Neuronal stem cell (in vitro differentiated cells): ENCODE data around the gene TRAPPC1.

Experiments
- DNase-seq: peaks from one replicate; pipeline ENCODE4 v3.0.0-alpha.2; 2013; ENCODE audit warnings: low spot score
- H2AFZ ChIP-seq: one replicate; pipeline ENCODE4 v1.6.1; 2013; ENCODE audit warnings: mild to moderate bottlenecking, low read length, inconsistent platforms
- H2AK5ac ChIP-seq: 2 replicates; pipeline ENCODE4 v1.6.1; 2013; ENCODE audit warnings: low read depth, mild to moderate bottlenecking, inconsistent platforms, low read length, moderate library complexity, mixed read lengths
- H2BK120ac ChIP-seq: 2 replicates; pipeline ENCODE4 v1.6.1; 2013; ENCODE audit warnings: low read depth, mild to moderate bottlenecking, inconsistent platforms, low read length, moderate library complexity, mixed read lengths
- H2BK12ac ChIP-seq: one replicate; pipeline ENCODE4 v1.6.1; 2013; ENCODE audit warnings: low read length, inconsistent platforms
- H2BK15ac ChIP-seq: 2 replicates; pipeline ENCODE4 v1.6.1; 2013; ENCODE audit warnings: mild to moderate bottlenecking, low read length, inconsistent platforms, mixed read lengths
- H2BK5ac ChIP-seq: one replicate; pipeline ENCODE4 v1.6.1; 2013; ENCODE audit warnings: inconsistent platforms, mild to moderate bottlenecking, low read length, moderate library complexity
- H3K14ac ChIP-seq: one replicate; pipeline ENCODE4 v1.6.1; 2013; ENCODE audit warnings: low read length, inconsistent platforms
- H3K18ac ChIP-seq: 2 replicates; pipeline ENCODE4 v1.6.1; 2013; ENCODE audit warnings: low read length, inconsistent platforms
- H3K23ac ChIP-seq: 2 replicates; pipeline ENCODE4 v1.6.1; 2013; ENCODE audit warnings: low read depth, mild to moderate bottlenecking, mixed read lengths, low read length, inconsistent platforms; ENCODE audit not compliant: poor library complexity
- H3K27ac ChIP-seq: replicated peaks from 3 replicates; pipeline ENCODE4 v1.5.1; 2013; ENCODE audit warnings: low read length, inconsistent platforms
- H3K27me3 ChIP-seq, 3 experiments: 2 replicates each; pipeline ENCODE4 v1.6.1; 2013; ENCODE audit warnings: low read length in 3 of 3, mild to moderate bottlenecking in 2 of 3, inconsistent platforms in 1 of 3, low read depth in 1 of 3, mixed read lengths in 1 of 3, moderate library complexity in 1 of 3; ENCODE audit not compliant: control insufficient read depth in 3 of 3, insufficient read depth in 3 of 3
- H3K36me3 ChIP-seq, 2 donors: replicated peaks in 1 of 2; 2 replicates each; pipeline ENCODE4 v1.6.1; 2013; ENCODE audit warnings: low read length in 2 of 2; ENCODE audit not compliant: control insufficient read depth in 2 of 2, insufficient read depth in 2 of 2
- H3K4ac ChIP-seq: 2 replicates; pipeline ENCODE4 v1.6.1; 2013; ENCODE audit warnings: inconsistent platforms, mild to moderate bottlenecking, low read length, moderate library complexity
- H3K4me1 ChIP-seq, 2 donors: 1 replicate in 1 of 2; 2 replicates in 1 of 2; pipeline ENCODE4 v1.6.1; 2013; ENCODE audit warnings: low read length in 2 of 2, low read depth in 1 of 2; ENCODE audit not compliant: control insufficient read depth in 2 of 2, insufficient read depth in 1 of 2
- H3K4me2 ChIP-seq: one replicate; pipeline ENCODE4 v1.6.1; 2013; ENCODE audit warnings: mild to moderate bottlenecking, low read length, inconsistent platforms; ENCODE audit not compliant: insufficient read depth, poor library complexity, severe bottlenecking
- H3K4me3 ChIP-seq, 2 donors: 2 replicates each; pipeline ENCODE4 v1.5.1; 2013; ENCODE audit warnings: low read length in 2 of 2, mild to moderate bottlenecking in 2 of 2, inconsistent platforms in 1 of 2, moderate library complexity in 1 of 2
- H3K79me1 ChIP-seq: one replicate; pipeline ENCODE4 v1.6.1; 2013; ENCODE audit warnings: low read depth, mild to moderate bottlenecking, inconsistent platforms, low read length, moderate library complexity
- H3K9ac ChIP-seq: one replicate; pipeline ENCODE4 v1.6.1; 2013; ENCODE audit warnings: mild to moderate bottlenecking, low read depth, low read length, inconsistent platforms; ENCODE audit not compliant: poor library complexity
- H3K9me3 ChIP-seq, 2 donors: replicated peaks in 1 of 2; 2 replicates each; pipeline versions ENCODE3 to v1.6.1; 2013; ENCODE audit warnings: low read length in 2 of 2, mild to moderate bottlenecking in 2 of 2, inconsistent platforms in 1 of 2, low read depth in 1 of 2, mixed read lengths in 1 of 2, moderate library complexity in 1 of 2; ENCODE audit not compliant: control insufficient read depth in 2 of 2, insufficient read depth in 1 of 2
- H4K8ac ChIP-seq: one replicate; pipeline ENCODE4 v1.6.1; 2013; ENCODE audit warnings: low read depth, mild to moderate bottlenecking, inconsistent platforms, low read length, moderate library complexity
- H4K91ac ChIP-seq: one replicate; pipeline ENCODE4 v1.6.1; 2013; ENCODE audit warnings: low read length, low read depth, mild to moderate bottlenecking, inconsistent platforms; ENCODE audit not compliant: poor library complexity
- WGBS, 2 donors: extraction: QIAGEN DNeasy Blood & Tissue Kit; methylation state at CpG; one replicate each; pipeline ENCODE4 v1.1.7; 2013; ENCODE audit warnings: missing lambda C conversion rate in 2 of 2, mixed read lengths in 1 of 2; ENCODE audit not compliant: insufficient read length in 2 of 2, insufficient replicate concordance in 1 of 2; ENCODE audit errors: extremely low coverage in 2 of 2; 5-methylcytosine and 5-hydroxymethylcytosine counted together

TRAPPC1 gene

GRCh38 chr17:7972131-7972785, 40.5 kb upstream of the TRAPPC1 start:
- no peak overlapping the region for H2BK15ac ChIP-seq
- no peaks in the 10 kb centered on the region for H3K36me3 ChIP-seq
- no peak overlapping the region for H3K18ac ChIP-seq
- H3K9ac ChIP-seq, result no peak overlapping the region
- no peak overlapping the region for H3K4me3 ChIP-seq
- H3K4me2 ChIP-seq, result no peak overlapping the region
- no peak overlapping the region for H2AK5ac ChIP-seq
- H2BK5ac ChIP-seq, result no peak overlapping the region
- WGBS, 2 donors, result no CpG with 5 or more reads among the region's 8 CpGs
- H3K27ac ChIP-seq, result no peak overlapping the region
- H2BK12ac ChIP-seq, result no peak overlapping the region
- H3K27me3 ChIP-seq, result peaks cover 0 to 2% (median 0%) of the 10 kb centered on the region in 3 experiments
- no peaks in the 10 kb centered on the region for H3K79me1 ChIP-seq
- H2AFZ ChIP-seq, result no peak overlapping the region
- no peak overlapping the region for H2BK120ac ChIP-seq
- no peak overlapping the region for H3K14ac ChIP-seq
- no peaks in the 10 kb centered on the region for H3K4me1 ChIP-seq
- H3K23ac ChIP-seq, result no peak overlapping the region
- DNase-seq, result no peak
- H3K4ac ChIP-seq, result no peak overlapping the region
- peaks cover 0 to 13% of the 10 kb centered on the region in 2 donors for H3K9me3 ChIP-seq
- H4K91ac ChIP-seq, result no peak overlapping the region
- no peak overlapping the region for H4K8ac ChIP-seq

DNA sequence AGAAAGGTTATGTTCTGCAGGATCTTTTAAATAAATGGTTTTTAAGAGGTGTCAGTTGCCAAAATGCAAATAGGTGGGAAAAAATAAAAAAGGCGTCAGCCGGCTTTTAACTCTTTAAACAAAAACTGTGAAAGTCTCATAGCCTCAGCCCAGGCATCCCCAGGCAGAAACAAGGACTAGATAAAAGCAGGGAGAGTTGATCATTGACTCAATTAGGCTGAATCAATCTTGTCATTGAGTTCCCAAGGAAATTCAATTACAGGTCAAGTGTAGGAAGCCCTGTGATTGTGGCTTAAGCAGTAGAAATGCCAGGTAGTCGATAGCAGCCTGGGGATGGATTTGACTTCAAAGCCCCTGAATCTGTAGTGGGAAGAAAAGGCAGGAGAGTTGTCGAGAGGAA, 39.9 kb upstream of the TRAPPC1 start:
- Histone ChIP-seq H3K14ac (no peak overlapping the region), H3K27ac (no peak overlapping the region), H4K91ac (no peak overlapping the region), H2BK12ac (no peak overlapping the region), H3K4me2 (no peak overlapping the region), H4K8ac (no peak overlapping the region), H3K27me3 (peaks cover 0 to 2% (median 0%) of the 10 kb centered on the region in 3 experiments), H3K18ac (no peak overlapping the region), H3K79me1 (no peaks in the 10 kb centered on the region), H3K23ac (no peak overlapping the region), H3K4ac (no peak overlapping the region), H2BK5ac (no peak overlapping the region), H3K4me3 (no peak overlapping the region), H2AFZ (no peak overlapping the region), H2BK15ac (no peak overlapping the region), H3K9me3 (peaks cover 0 to 13% of the 10 kb centered on the region in 2 donors), H2AK5ac (no peak overlapping the region), H2BK120ac (no peak overlapping the region), H3K4me1 (no peaks in the 10 kb centered on the region), H3K36me3 (no peaks in the 10 kb centered on the region), H3K9ac (no peak overlapping the region)
- no CpG with 5 or more reads among the region's 4 CpGs for WGBS, 2 donors
- DNase-seq, result no peak

GRCh38 chr17:7969433-7969832, 37.7 kb upstream of the TRAPPC1 start:
- Histone ChIP-seq H3K27me3 (peaks cover 0 to 2% (median 0%) of the 10 kb centered on the region in 3 experiments), H3K4me3 (no peak overlapping the region), H2BK120ac (no peak overlapping the region), H3K4me1 (no peaks in the 10 kb centered on the region), H2AK5ac (no peak overlapping the region), H3K27ac (no peak overlapping the region), H3K9ac (no peak overlapping the region), H3K18ac (no peak overlapping the region), H4K91ac (no peak overlapping the region), H3K36me3 (no peaks in the 10 kb centered on the region), H3K9me3 (peaks cover 0 to under 1% of the 10 kb centered on the region in 2 donors), H2BK5ac (no peak overlapping the region), H2AFZ (no peak overlapping the region), H3K4me2 (no peak overlapping the region), H3K23ac (no peak overlapping the region), H3K4ac (no peak overlapping the region), H2BK12ac (no peak overlapping the region), H4K8ac (no peak overlapping the region), H3K79me1 (no peaks in the 10 kb centered on the region), H2BK15ac (no peak overlapping the region), H3K14ac (no peak overlapping the region)
- no peak for DNase-seq
- no CpG with 5 or more reads among the region's 6 CpGs for WGBS, 2 donors

- Histone ChIP-seq H4K8ac (no peak overlapping the region), H3K4me3 (no peak overlapping the region), H2BK120ac (no peak overlapping the region), H2AFZ (no peak overlapping the region), H3K4me1 (no peaks in the 10 kb centered on the region), H2BK12ac (no peak overlapping the region), H3K4me2 (no peak overlapping the region), H2BK5ac (no peak overlapping the region), H2BK15ac (no peak overlapping the region), H3K14ac (no peak overlapping the region), H3K9me3 (no peaks in the 10 kb centered on the region), H3K18ac (no peak overlapping the region), H3K27ac (no peak overlapping the region), H3K36me3 (no peaks in the 10 kb centered on the region), H4K91ac (no peak overlapping the region), H3K4ac (no peak overlapping the region), H3K9ac (no peak overlapping the region), H3K79me1 (no peaks in the 10 kb centered on the region), H3K27me3 (peaks cover 0 to 2% (median 0%) of the 10 kb centered on the region in 3 experiments), H3K23ac (no peak overlapping the region), H2AK5ac (no peak overlapping the region)
- no peak for DNase-seq
- WGBS, 2 donors, result no CpG with 5 or more reads among the region's 2 CpGs
These were observed 36.0 kb upstream of the TRAPPC1 start for GRCh38 chr17:7967751-7968150.
